ENCODE data around the gene IL24.
"Not testable (repeated sequence)": the region's sequence is repeated elsewhere in the genome, so short reads cannot be mapped to it uniquely, and the experiment has no call there.

Gene IL24, protein sequence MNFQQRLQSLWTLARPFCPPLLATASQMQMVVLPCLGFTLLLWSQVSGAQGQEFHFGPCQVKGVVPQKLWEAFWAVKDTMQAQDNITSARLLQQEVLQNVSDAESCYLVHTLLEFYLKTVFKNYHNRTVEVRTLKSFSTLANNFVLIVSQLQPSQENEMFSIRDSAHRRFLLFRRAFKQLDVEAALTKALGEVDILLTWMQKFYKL

DNA sequence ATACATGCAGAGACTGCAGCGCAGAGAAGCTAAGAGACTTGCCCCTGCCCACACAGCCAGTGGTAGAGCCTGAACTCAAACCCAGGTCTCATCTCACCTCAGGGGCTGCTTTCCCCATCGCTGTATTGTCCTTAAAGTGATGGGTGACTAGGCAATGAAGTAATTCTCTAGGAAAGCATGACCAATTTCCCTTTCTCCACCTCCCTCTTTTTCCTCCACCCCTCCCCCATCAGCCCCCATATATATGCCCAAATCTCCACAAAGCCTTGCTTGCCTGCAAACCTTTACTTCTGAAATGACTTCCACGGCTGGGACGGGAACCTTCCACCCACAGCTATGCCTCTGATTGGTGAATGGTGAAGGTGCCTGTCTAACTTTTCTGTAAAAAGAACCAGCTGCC, at the start of gene IL24:
TSS of gene IL24 (plus strand) at position 269 of the 400 bp plus-strand sequence. CDS start 390 bp downstream, outside the sequence.
- DNase-seq = no peak

DNA sequence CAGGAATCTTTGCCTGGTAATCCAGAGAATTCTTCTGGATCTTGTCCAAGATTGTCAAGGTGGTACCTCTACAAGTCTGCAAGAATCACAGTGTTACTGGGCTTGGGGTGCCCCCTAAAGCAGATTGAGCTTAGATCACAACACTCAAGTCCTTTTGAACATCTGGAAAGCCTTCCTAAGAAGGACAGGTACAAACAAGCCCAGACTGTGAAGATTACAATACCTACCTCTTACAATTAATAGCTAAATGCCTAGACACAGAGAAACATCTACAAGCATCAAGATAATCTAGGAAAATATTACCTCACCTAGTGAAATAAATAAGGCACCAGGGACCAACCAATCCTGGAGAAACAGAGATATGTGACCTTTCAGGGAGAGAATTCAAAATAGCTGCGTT, 49.3 kb upstream of the IL24 start:
- DNase-seq = no peak

DNA sequence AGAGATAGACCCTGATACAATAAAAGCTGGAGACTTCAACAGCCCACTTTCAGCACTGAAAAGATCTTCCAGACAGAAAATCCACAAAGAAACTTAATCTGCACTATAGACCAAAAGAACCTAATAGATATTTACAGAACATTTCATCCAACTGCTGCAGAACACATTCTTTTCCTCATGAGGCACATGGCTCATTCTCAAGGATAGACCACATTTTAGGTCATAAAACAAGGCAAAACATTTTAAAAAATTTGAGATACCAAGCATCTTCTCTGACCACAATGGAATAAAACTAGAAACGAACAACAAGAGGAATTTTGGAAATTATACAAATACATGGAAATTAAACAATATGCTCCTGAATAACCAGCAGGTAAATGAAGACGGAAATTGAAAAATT, 46.8 kb upstream of the IL24 start:
- no peak for DNase-seq

DNA sequence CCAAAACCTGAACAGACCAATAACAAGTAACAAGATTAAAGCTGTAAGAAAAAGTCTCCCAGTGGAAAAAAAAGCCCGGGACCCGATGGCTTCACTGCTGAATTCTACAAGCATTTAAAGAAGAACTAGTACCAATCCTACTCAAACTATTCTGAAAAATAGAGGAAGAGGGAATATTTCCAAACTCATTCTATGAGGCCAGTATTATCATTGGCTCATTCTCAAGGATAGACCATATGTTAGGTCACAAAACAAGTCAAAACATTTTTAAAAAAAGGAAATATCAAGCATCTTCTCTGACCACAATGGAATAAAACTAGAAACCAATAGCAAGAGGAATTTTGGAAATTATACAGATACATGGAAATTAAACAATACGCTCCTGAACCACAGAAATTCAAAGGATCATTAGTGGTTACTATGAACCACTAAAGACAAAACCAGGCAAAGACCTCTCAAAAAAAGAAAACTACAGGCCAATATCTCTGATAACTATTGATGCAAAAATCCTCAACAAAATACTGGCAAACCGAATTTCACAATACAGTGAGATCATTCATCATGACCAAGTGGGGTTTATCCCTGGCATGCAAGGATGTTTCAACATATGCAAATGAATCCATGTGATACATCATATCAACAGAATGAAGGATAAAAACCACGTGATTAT, 45.8 kb upstream of the IL24 start:
- peak; percentile 60 for DNase-seq

DNA sequence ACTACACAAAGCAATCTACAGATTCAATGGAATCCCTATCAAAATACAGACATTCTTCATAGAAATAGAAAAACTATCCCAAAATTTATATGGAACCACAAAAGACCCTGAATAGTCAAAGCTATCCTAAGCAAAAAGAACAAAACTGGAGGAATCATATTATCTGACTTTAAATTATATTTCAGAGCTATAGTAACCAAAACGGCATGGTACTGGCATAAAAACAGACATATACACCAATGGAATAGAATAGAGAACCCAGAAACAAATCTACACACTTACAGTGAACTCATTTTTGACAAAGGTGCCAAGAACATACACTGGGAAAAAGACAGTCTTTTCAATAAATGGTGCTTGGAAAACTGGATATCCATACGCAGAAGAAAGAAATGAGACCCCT, 44.6 kb upstream of the IL24 start:
- DNase-seq = not testable (repeated sequence)

DNA sequence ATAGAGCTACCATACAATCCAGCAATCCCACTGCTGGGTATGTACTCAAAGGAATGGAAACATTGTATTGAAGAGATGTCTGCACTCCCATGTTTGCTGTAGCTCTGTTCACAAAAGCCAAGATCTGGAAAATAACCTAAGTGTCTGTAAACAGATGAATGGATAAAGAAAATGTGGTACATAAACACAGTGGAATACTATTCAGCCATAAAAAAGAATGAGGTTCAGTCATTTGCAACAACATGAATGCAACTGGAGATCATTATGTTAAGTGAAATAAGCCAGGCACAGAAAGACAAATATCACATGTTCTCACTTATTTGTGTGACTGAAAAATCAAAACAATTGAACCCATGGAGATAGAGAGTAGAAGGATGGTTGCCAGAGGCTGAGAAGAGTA, 43.5 kb upstream of the IL24 start:
- DNase-seq = not testable (repeated sequence)

DNA sequence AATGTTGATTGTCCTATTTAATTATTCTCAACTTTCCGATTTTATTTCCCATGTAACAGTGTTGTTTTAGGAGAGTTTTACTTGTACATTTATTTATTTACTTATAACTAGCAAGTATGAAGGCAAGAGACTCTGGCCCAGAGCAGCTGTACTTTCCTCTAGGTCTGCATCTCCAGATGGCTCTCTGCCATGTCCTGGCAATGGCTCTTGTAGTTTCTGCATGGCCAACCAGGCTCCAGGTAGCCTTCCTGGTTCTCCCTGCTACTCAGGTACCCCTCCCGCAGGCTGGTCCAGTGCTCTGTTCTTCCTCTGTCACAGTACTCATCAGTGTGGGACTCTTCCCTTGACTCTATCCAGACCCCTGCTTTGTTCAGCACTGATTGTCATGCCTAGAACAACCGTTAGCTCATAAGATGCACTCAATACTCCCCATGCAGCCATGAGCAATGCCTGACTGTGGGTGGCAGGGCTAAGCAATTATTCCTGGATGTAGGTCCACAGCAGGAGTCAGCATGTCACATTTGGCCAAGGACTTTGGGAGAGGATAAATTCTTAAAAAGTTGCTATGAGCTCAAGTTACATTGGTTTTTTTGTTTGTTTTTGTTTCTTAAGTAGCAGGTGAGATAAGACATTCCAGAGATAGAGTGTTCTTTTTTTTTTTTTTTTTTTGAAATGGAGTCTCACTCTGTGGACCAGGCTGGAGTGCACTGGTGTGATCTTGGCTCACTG, 42.7 kb upstream of the IL24 start:
- peak; percentile 45 for DNase-seq

DNA sequence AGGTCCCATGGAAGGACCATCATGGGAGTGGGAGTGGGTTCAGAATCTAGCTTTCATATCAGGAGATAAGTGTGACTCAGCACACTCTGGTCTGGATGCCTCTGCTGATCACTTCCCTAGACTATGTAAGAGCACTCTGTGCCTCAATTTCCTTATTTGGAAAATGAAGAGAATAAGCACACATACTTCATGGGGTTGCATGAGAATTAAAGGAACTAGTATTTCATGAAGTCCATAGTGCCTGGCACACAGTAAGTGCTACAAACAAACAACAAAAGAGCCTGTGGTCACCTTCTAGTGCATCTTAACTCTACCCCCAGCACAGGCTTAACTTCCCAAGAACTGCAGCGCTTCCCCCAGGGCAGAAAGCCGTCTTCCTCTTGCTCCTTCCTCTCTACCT, 41.4 kb upstream of the IL24 start:
- DNase-seq = no peak

DNA sequence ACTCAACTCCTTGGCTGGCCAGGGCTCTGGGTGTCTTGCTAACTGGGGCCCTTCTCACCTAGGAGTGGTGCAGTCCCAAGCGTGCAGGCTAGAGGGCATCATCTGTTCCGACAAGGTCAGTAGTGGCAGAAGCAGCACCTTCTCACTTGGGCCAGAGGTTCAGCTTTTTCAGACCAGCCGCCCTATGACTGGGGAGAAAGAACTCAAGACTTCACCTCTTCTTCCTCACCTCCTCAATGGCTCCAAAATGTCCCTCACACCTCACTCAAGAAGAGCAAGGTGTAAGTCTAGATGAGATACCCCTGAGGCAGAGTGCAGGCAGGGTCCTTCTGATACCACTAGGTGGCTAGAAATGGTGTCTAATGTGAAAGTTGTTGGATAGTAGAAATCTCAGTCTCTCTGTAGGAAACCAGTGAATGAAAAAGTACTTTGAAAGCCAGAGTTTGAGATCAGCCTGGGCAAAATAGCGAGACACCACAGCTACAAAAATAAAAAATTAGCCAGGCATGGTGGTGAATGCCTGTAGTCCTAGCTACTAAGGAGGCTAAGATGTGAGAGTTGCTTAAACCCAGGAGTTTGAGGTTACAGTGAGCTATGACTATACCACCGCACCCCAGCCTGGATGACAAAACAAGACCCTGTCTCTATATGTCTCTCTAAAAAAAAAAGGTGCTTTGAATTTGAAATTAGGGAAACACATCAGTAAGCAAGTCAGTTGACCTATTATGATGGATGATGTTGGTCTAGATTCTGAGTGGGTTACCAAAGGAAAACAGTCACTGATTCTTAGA, 40.4 kb upstream of the IL24 start:
- no peak for DNase-seq

DNA sequence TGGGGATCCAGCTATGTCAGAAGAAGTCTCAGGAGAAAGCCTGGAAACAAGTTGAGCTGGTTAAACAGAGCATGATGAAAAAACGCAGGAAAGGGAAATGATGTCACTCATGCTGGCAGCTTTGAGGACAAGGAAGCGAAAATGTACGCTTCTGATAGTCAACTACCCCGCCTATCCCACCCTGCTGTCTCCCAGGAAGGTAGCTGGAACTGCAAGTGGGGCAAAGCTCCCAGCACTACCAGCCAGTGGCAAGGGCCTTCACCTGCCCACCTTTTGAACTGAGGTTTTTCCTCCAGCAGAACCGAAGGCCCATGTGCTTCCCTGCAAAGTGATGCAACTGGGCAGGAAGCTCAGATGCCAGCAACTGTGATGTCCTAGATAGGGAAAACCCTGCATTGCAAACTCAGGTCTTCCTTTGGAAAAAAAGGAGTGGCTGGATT, 38.1 kb upstream of the IL24 start:
- DNase-seq = no peak

DNA sequence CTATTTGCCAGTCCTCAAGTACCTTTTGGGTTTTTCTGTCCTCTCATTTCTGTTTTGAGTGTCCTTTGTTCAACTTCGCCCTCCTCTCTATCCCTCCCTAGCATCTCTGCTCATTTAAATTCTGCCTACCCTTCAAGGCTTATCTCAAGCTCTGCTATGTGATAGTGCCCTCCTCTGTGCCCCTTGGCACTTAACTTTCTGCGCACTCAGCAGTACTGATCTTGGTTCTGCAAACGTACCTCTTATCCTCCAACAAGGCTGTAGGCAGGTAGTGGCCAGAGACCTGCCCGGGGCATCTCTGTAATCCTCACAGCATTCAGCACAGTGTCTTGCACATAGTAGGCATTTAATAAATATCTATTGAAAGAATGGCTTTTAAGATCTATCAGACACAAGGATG, 37.1 kb upstream of the IL24 start:
- no peak for DNase-seq

DNA sequence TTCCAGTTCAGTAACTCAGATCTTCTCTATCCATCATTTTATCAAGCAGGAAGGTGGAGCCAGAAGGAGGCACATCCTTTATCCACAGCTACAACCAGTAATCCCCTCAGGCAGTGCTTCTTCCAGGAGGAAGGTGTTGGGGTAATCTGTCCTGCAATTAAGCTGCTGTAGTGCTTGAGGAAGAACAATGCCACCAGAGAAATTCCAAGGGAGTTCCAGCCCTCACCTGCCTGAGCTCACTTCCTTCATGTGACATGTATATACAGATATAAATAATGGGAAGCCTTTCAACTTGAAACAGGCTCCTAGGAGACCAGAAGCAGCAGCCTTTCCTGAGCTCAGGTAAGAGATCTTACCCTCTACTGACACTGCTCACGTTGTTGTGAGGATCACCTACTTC, 34.0 kb upstream of the IL24 start:
- no peak for DNase-seq

DNA sequence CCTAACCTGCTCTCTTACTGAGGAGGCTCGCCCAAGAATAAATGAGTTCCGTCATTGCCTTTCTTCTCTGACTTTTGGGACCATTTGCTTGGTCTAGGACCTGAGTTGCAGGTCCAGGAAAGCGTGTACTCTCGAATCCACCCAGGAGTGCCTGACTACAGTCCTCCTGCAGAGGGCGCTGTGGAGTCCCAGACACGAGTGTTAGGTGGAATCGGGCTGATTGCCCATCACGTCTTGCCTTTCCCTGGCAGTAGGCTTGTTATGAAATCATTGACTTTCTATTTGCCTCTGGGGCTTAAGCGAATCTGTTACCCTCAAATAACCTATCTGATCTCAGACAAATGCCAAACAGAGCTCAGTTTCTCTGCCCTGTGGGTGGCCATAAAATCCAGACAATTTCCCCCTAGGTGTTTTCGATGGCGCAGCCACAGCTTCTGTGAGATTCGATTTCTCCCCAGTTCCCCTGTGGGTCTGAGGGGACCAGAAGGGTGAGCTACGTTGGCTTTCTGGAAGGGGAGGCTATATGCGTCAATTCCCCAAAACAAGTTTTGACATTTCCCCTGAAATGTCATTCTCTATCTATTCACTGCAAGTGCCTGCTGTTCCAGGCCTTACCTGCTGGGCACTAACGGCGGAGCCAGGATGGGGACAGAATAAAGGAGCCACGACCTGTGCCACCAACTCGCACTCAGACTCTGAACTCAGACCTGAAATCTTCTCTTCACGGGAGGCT, 32.1 kb upstream of the IL24 start, which contains the start of gene IL20:
TSS of gene IL20 (plus strand) at position 685 of the 733 bp plus-strand sequence. CDS start 230 bp downstream, outside the sequence.
- DNase-seq = peak; percentile 82

DNA sequence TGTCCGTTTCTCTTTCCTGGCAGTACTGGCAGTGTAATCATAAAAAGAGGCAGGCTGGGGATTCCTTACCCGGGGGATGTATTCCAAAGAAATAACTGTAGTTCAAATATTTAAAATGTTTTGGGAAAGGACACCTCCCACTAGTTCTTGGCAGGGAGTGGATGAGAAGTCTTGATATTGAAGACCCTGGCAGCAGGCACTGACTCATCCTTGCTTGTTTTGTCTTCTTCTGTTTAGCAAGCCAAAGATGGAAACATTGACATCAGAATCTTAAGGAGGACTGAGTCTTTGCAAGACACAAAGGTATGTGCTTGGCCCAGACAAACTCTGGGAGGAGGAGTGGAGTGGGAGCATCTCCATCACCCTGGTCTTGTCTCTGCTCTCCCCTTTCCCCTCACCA, 31.2 kb upstream of the IL24 start:
- peak; percentile 88 for DNase-seq

DNA sequence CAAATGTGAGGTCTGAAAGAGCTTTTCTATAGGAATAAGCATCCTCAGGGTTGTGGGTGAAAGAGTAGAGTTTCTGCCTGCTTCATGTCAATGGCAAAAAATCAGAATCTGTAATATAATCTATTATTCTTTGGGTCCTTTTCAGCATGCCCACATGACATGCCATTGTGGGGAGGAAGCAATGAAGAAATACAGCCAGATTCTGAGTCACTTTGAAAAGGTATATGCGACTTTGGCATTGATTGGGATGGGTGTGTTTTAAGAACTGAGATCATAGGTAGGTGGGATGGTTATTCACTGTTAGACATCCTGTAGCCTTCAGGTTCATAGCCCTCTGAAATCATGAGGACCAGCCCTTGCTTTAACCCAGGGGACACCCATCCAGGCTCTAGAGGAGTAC, 30.0 kb upstream of the IL24 start:
- DNase-seq = no peak

DNA sequence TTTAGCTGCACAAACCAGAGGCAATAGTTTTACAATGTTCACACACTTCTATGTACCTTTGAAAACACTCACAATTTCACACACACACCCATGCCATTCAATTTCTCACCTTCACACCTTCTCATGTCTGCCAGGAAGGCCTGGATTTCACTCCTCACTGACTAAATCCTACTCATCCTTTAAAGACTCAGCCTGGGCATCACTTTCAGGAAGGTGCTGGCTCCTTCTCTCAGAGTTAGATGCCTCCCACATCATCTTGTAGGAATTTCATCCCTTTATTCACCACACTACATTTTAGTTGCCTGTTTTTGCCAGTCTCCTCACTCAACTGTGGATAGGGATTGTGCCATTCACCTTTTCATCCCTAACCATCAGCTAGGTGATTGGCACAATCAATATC, 29.5 kb upstream of the IL24 start:
- DNase-seq = peak; percentile 69

DNA sequence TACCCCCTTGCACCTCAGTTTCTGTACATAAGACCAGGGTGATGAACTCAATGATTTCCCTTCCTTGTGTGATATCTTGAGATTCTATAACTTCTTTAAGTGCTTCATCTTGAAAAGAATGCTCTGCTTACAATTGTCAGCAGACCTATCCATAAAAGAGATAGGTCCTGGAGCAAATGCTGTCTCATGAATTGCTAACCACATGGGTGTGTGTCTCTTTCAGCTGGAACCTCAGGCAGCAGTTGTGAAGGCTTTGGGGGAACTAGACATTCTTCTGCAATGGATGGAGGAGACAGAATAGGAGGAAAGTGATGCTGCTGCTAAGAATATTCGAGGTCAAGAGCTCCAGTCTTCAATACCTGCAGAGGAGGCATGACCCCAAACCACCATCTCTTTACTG, 29.0 kb upstream of the IL24 start:
- no peak for DNase-seq

DNA sequence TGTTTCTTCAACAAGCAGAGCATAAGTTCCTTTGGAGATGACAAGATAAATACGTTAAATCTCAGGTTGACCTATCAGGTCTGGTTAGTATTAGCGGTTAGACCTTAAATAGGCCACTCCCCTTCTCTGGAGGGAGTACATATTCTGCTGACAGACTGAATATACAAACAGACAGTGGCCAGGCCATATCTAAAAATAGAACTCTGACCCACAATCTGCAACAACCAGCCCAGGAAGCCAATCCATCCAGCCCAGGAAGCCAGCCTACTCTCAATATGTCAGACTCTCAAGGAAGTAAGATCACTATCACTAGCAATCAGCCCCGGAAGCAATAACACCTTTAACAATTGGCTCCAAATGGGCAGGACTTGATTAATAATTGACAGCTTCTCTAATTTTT, 25.1 kb upstream of the IL24 start:
- no peak for DNase-seq

DNA sequence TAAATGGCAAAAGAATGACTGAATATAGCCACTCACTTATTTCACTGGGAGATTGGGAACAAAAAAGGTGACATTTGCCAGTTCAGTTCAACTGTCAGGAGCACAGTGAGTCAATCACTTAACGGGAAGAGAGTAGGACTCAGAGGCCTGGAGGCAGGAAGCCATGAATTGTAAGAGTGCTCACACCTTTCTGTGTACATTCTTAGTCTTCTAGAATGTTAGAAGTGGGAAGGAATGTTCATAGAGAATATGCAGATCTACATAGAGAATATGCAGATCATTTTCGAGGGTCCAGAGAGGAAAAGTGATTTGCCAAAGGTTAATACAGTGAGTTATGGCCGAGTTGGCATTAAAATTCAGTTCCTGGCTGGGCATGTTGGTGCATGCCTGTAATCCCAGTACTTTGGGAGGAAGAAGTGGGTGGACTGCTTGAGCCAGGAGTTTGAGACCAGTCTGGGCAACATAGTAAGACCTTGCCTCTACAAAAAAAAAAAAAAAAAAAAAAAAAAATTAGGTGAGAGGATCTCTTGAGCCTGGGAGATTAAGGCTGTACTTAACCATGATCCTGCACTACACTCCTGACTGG, 23.5 kb upstream of the IL24 start:
- DNase-seq = no peak

DNA sequence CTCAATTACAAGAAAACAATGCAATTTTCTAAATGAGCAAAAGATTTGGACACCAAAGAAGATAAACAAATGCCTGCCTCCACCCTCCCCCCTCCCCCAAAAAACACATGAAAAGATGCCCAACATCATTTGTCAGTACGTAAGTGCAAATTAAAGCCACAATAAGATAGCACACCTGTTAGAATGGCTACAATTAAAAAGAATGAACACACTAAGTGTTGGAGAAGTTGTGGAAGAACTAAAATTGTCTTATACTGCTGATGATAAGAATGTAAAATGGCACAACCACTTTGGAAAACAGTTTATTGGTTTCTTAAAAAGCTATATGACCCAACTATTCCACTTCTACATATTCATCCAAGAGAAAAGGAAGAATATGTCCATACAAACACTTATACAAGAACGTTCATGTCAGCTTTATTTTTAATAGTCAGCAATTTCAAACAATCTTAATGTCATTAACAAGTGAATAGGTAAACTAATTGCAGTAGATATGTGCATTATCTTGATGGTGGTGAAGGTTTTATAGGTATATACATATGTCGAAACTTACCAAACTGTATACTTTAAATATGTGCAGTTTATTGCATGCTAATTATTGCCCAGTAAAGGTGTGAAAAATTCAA, 21.4 kb upstream of the IL24 start:
- no peak for DNase-seq

DNA sequence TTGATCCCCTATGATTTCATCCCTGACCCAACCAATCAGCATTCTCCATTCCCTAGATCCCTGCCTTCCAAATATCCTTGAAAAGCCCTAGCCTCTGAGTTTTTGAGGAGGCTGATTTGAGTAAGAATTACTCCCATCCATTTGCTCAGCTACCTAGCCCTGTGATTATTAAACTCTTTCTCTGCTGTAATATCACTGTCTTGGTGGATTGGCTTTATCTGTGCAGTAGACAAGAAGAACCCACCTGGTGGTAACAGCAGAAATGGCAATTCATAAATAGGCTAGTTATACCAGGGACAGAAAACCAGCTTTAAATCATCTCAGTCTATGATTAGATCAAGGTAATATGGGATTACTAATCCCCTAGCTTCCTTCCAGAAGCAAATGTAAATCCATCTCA, 18.8 kb upstream of the IL24 start:
- no peak for DNase-seq

DNA sequence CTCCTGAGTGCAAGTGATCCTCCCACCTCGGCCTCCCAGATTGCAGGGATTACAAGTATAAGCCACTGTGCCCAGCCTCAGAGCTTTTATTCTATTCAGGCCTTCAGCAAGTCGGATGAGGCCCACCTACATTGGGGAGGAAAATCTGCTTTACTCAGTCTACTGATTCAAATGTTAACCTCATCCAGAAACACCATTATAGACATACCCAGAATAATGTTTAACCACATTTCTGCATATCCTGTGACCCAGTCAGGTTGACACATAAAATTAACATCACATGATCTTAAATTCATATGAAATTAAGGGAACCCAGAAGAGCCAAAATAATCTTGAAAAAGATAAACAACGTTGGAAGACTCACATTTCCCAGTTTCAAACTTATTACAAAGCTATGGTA, 16.9 kb upstream of the IL24 start:
- no peak for DNase-seq
